RWPE1 (cell line): ENCODE results near the gene MYO1E.

Source experiments
- CTCF ChIA-PET: fragments of 350-600 bp; sonication (Branson Sonifier 250); formaldehyde crosslinking; extraction: SDS; loops from one replicate; lab custom pipeline; 2021; lab: Yijun Ruan, JAX
- POLR2A ChIA-PET: fragments of 400-600 bp; formaldehyde crosslinking; extraction: SDS; loops from one replicate; lab custom pipeline; 2020; ENCODE audit warnings: antibody characterized with exemption; ENCODE audit not compliant: low non-redundant PET; lab: Yijun Ruan, JAX
- DNase-seq: peaks from one replicate; pipeline ENCODE4 v3.0.0; 2012; ENCODE audit warnings: low spot score
- H3K27ac ChIP-seq: fragments of 450-650 bp; 2 replicates; pipeline ENCODE4 v1.5.1; 2017
- CTCF ChIP-seq: fragments of 450-650 bp; conservative IDR thresholded peaks from 2 replicates; pipeline ENCODE4 v1.5.1; 2017; ENCODE audit warnings: low read depth, mild to moderate bottlenecking

Gene MYO1E

GRCh38 chr15:59332009-59332408 is 40.7 kb downstream of the MYO1E start:
- no peak for DNase-seq
- POLR2A ChIA-PET, result no interaction called here
- TF ChIP-seq CTCF, result no peak
- CTCF ChIA-PET, result no interaction called here
- H3K27ac ChIP-seq, result no peak overlapping the region

- ChIA-PET POLR2A (no interaction called here), CTCF (no interaction called here)
- no peak for TF ChIP-seq CTCF
- H3K27ac ChIP-seq, result no peak overlapping the region
- no peak for DNase-seq
Measured at GRCh38 chr15:59330649-59331048, 42.0 kb downstream of the MYO1E start.

- ChIA-PET CTCF (no interaction called here), POLR2A (no interaction called here)
- TF ChIP-seq CTCF, result no peak
- H3K27ac ChIP-seq, result no peak overlapping the region
- DNase-seq, result no peak
Measured at GRCh38 chr15:59329570-59330350, 42.9 kb downstream of the MYO1E start.

- no peak for TF ChIP-seq CTCF
- CTCF ChIA-PET, result no interaction called here
- no peak for DNase-seq
- POLR2A ChIA-PET, result no interaction called here
- H3K27ac ChIP-seq, result no peak overlapping the region
Measured at GRCh38 chr15:59329091-59329490, 43.6 kb downstream of the MYO1E start.

- ChIA-PET POLR2A (no interaction called here), CTCF (no interaction called here)
- DNase-seq, result no peak
- TF ChIP-seq CTCF, result no peak
- no peak overlapping the region for H3K27ac ChIP-seq
Measured at GRCh38 chr15:59327942-59328341, 44.7 kb downstream of the MYO1E start.

- ChIA-PET CTCF (no interaction called here), POLR2A (no interaction called here)
- TF ChIP-seq CTCF, result no peak
Measured at GRCh38 chr15:59326856-59327255, 45.8 kb downstream of the MYO1E start.

More at GRCh38 chr15:59326856-59327255, 45.8 kb downstream of the MYO1E start:
- no peak overlapping the region for H3K27ac ChIP-seq
- DNase-seq, result no peak
